Left forelimb (tissue), 1 donor: ENCODE results near the gene SLC6A12.

ENCODE experiments used
- DNase-seq: peaks from one replicate; pipeline ENCODE4 v3.0.0-alpha.2; 2018; ENCODE audit warnings: low spot score

Gene SLC6A12

GRCh38 chr12:177980-178828 is 35.8 kb downstream of the SLC6A12 start:
- DNase-seq, result no peak

- DNase-seq, result no peak
Observed at GRCh38 chr12:177336-177979, 36.5 kb downstream of the SLC6A12 start.

DNA sequence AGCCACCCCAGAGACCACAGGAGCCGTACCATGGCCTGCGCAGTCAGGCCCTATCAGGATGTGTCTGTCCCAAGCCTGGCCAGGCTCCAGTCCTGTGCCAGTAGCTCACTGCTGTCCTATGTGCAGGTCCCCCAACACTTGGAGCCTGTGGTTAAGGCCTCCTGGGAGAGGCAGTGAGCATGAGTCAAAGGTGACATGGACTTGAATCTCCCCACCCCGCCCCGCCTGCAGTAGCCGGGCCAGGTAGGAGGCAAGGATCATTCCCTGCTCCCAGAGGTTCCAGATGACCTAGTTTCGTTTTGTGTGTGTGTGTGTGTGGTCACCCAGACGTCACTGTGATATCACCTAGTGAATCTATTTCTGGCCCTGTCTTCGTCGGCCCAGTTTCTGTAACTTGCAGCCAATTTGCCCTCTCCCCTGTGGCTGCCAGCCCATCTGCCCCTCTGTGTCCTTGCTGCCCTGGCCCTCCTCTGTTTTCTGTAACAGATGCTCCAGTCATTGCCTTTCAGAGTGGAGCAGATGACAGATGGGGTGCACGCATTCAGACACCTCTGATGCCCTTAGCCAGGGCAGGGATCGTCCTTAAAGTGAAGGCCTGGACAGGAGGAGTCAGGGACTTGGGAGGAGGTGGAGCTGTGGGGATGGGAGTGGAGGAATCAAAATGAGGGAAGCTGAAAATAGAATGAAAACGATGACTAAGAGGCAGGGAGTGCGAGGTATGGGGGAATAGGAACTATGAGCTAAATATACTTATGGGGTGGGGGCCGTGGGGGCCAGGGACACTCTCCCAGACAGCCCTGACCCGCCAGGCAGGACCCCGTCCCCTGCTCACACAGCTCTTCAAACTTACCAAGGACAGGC is 37.4 kb downstream of the SLC6A12 start:
- DNase-seq, result no peak

GRCh38 chr12:175759-176158 is 38.2 kb downstream of the SLC6A12 start:
- DNase-seq, result no peak

- no peak for DNase-seq
Observed at GRCh38 chr12:175250-175649, 38.7 kb downstream of the SLC6A12 start.

DNA sequence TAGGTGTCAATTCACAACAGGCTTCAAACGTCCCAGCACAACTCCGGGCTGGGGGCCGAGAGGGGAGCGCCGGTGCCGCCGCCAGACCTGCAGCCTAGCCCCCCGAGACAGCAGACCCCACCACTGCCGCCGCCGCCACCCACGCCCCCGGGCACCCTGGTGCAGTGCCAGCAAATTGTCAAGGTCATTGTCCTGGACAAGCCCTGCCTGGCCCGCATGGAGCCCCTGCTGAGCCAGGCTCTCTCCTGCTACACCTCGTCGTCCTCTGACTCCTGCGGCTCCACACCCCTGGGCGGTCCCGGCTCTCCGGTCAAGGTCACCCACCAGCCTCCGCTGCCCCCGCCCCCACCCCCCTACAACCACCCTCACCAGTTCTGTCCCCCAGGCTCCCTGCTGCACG is 39.4 kb downstream of the SLC6A12 start:
- no peak for DNase-seq

GRCh38 chr12:174124-174523 is 39.8 kb downstream of the SLC6A12 start:
- DNase-seq, result no peak

DNA sequence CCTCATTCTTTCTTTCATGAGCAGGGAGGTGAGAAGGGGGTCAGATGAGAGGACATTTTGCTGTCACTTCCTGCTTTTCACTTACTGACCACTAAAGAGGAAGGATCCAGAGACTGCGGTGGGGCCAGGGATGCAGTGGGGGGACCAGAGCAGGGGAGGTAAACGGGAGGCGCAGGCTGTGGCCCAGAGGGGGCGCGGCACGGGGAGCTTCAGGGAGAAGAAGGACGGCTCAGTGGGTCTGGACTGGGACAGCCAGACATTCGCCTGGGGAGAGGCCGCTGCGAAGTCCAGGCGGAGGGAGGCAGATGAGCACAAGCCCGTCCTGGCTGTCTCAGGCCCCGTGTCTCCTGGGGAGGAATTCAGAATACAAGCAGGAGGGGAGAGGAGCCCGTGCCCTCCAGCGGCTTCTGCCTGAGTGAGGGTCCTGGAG is 41.2 kb downstream of the SLC6A12 start:
- DNase-seq, result no peak

GRCh38 chr12:171743-172676 is 41.9 kb downstream of the SLC6A12 start:
- DNase-seq, result no peak

- DNase-seq, result no peak
Observed at GRCh38 chr12:171276-171675, 42.7 kb downstream of the SLC6A12 start.

DNA sequence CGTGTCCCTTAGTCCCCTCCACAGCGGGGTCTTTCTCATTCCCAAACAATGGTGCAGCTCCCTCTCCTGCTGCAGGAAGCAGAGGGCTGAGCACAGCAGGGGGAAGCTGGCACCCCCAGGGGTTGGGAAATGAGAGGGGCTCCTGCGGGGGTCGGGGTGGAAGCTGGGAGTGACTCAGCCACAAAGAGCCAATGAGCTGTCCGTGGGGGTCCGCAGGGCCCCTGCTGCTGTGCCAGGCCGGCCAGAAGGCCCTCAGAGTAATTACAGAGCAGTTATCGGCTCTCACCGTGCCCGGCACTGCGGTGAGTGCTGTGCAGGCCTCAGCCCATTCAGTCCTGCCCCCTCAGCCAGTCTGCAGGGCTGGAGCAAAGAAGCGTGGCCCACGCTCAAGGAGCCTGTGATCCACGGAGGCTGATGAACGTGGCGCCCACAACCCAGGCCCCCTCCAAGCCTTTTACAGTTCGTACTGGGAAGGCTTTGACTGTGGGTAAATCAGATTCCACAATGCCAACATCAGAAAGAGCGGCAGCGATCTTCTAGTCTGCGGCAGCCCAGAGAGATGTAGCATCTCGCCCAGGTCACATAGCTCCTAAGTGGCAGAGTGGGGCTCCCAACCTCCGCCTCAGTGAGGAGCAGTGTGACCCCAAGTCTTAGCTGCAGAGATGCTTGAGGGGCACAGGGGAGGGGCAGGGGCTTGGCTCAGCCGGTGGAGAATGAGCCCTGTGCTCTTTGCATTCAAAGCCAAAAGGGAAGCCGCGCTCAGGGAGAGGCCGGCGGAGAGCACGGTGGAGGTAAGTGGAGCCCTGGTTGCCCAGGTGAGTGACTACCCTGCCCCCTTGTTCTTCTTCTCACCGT is 43.4 kb downstream of the SLC6A12 start:
- DNase-seq, result no peak

GRCh38 chr12:169528-170370 is 44.2 kb downstream of the SLC6A12 start:
- DNase-seq, result no peak

- DNase-seq, result no peak
Observed at GRCh38 chr12:168763-169525, 45.0 kb downstream of the SLC6A12 start.

DNA sequence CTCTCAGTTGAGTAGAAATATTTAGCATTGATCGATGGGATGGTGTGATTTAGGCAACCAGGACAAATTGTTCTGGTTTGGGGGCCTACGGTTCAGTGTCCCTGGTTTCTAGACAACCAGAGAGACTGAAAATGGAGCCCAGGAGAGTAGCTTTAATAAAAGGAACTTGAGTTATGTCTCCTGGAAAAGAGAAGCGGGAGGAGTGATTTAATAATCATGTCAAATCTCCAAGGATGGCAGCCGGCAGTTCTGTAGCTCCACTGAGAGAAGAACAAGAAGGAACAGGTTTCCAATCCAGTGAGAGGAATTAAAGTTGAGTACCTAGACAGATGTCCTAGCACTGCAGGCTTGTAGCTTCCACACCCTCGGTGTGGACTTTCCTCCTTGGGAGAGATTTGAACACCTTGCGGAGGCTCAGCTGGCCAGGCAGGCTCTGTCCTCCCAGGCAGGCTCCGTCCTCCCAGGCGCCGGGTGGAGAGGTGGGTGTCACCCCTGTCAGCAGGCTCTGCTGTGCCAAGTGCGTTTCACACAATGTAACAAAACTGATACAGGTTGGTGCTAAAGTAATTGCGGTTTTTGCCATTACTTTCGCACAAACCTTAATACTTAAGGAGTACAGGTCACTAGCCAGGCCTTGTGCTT is 45.9 kb downstream of the SLC6A12 start:
- DNase-seq, result no peak

GRCh38 chr12:166425-167075 is 47.4 kb downstream of the SLC6A12 start:
- DNase-seq, result no peak

DNA sequence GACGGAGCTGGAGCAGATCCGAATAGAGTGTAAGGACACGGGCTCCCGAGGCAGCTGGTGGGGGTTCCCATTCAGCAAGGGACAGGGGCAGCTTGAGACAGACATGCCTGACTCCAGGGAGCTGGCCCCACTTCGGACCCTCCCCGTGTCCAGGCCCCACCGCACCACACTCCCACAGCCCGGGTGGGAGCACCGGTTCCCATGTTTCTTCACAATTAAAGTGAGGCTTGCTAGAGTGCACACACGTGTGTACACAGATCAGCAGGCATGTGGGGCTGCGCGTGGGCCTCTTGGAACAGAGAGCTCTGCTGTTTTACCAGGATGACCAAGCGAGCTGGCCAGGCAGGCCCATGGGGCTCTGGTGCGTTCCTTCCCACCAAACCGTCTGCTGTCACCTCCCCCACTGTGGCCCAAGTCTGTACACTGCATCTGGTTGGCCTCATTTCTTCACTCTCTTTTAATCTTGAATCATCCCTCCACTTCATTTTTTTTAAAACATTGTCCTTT is 48.0 kb downstream of the SLC6A12 start:
- no peak for DNase-seq

DNA sequence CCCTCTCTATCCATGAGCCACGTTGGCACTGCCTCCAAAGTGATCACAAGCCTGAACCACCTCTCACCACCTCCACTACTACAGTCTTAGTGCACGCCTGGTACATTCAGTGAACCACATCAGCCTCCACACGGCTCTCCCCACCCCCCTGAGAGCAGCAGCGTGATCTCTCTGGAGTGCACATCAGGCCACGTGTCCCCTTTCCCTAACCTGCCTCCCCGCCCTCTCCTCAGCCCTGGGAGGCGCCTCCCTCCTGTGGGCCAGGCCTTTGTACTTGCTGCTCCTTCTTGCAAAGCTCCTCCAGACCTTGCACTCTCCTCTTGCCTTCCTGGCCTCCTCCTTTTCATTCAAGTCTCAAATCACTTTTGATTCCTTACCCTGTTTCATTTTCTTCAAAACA is 49.8 kb downstream of the SLC6A12 start:
- no peak for DNase-seq
